Testis (tissue), 3 donors: Measurements from ENCODE around the gene CPLX4. TPM values are rescaled to one million over a fixed set of nuclear protein-coding genes. Genes with fewer than 3 reads are reported as not detected.

Experiments used
- DNase-seq: peaks from one replicate; pipeline ENCODE4 v3.0.0-alpha.2; 2019
- H3K27ac ChIP-seq, 2 donors: fragments of 200-600 bp; sonication (generic); one replicate each; pipeline ENCODE4 v1.5.1; 2019
- H3K27me3 ChIP-seq: fragments of 200-600 bp; sonication (generic); one replicate; pipeline ENCODE4 v1.5.1; 2019
- H3K36me3 ChIP-seq: fragments of 200-600 bp; sonication (generic); one replicate; pipeline ENCODE4 v1.5.1; 2017; ENCODE audit warnings: low read depth; ENCODE audit errors: missing control alignments
- H3K4me1 ChIP-seq: fragments of 200-600 bp; sonication (generic); one replicate; pipeline ENCODE4 v1.5.1; 2019
- H3K4me3 ChIP-seq, 2 donors: fragments of 200-600 bp; sonication (generic); one replicate each; pipeline ENCODE4 v1.5.1; 2017 to 2019
- H3K9me3 ChIP-seq: fragments of 200-600 bp; sonication (generic); one replicate; pipeline ENCODE4 v1.5.1; 2017
- CTCF ChIP-seq, 3 experiments: fragments of 450-650 bp in 2 of 3; fragments of 200-600 bp in 1 of 3; sonication (generic) in 1 of 3; IDR thresholded peaks; one replicate each; pipeline ENCODE4 v1.5.1; 2016 to 2019; ENCODE audit warnings: antibody characterized with exemption in 3 of 3, mild to moderate bottlenecking in 2 of 3, moderate library complexity in 1 of 3
- POLR2A ChIP-seq: fragments of 450-650 bp; IDR thresholded peaks from one replicate; pipeline ENCODE4 v1.6.1; 2017; ENCODE audit warnings: antibody characterized with exemption, mild to moderate bottlenecking, moderate library complexity
- WGBS, 2 donors: methylation state at CpG; one replicate each; pipeline ENCODE4 v1.1.5; 2018; 5-methylcytosine and 5-hydroxymethylcytosine counted together
- intact Hi-C: fragments of 100-400 bp; cut with DNase I; formaldehyde crosslinking; loops from one replicate; pipeline ENCODE4 v1.15.1; 2023; ENCODE audit warnings: low total_unique reads
- polyA plus RNA-seq: library from polyadenylated mRNA; stranded (reverse); fragments of 350-450 nt; fragmentation: Illumina TruSeq; extraction: RNeasy Lipid Tissue Mini Kit (QIAGEN cat#74804); gene quantifications from one replicate; pipeline ENCODE4 v1.2.3, GENCODE V29; 2014; ENCODE audit warnings: low read depth, low replicate concordance; ENCODE audit not compliant: insufficient read depth
- total RNA-seq, 2 donors: library from RNA; depleted of rRNA; stranded (reverse); fragments of >200 nt; gene quantifications; one replicate each; pipeline ENCODE4 v1.2.3, GENCODE V29; 2016

CPLX4 gene
- total and polyA plus RNA-seq, 3 donors from 2014 or later, result 0.26 to 0.55 (median 0.31) TPM

- no peaks in the 10 kb centered on the region for H3K9me3 ChIP-seq
- no peak for DNase-seq
- H3K4me1 ChIP-seq, result peaks cover 5% of the 10 kb centered on the region
- H3K27ac ChIP-seq, result no peak overlapping the region
- 1 to 2% methylated on average over 34 to 48 of the region's 48 CpGs for WGBS, 2 donors
- TF ChIP-seq POLR2A, result no peak
- no peak for TF ChIP-seq CTCF (IDR thresholded peaks at IDR 0.05)
- H3K27me3 ChIP-seq, result peaks cover 4% of the 10 kb centered on the region
- peak overlapping the region; percentile 18 to 27 for H3K4me3 ChIP-seq
- intact Hi-C loops, result no loop called here
- no peaks in the 10 kb centered on the region for H3K36me3 ChIP-seq
Observed at GRCh38 chr18:59273759-59274532, 44.5 kb downstream of the CPLX4 start.

- Histone ChIP-seq H3K9me3 (no peaks in the 10 kb centered on the region), H3K4me3 (peak within 1 kb of the TSS; percentile 18 to 27), H3K4me1 (peaks cover 5% of the 10 kb centered on the region), H3K27me3 (peaks cover 4% of the 10 kb centered on the region), H3K36me3 (no peaks in the 10 kb centered on the region), H3K27ac (no peak within 1 kb of the TSS)
- intact Hi-C loops, result no loop called here
- TF ChIP-seq CTCF (IDR thresholded peaks at IDR 0.05), result peak in 1 of 3 experiments; percentile 8
- no peak for TF ChIP-seq POLR2A
- peak; percentile 37 for DNase-seq
- 1 to 4% methylated on average over 44 to 45 of the region's 88 CpGs for WGBS, 2 donors
Observed at GRCh38 chr18:59272891-59273758, 45.3 kb downstream of the CPLX4 start, which contains the start of gene RAX. Gene RAX (minus strand): TSS chr18:59273454. CDS start chr18:59273206, 248 bp downstream.

GRCh38 chr18:59272221-59272888, 46.1 kb downstream of the CPLX4 start:
- Histone ChIP-seq H3K4me3 (peak overlapping the region in 1 of 2 donors; percentile 27), H3K27me3 (peaks cover 4% of the 10 kb centered on the region), H3K4me1 (peaks cover 12% of the 10 kb centered on the region), H3K27ac (no peak overlapping the region), H3K9me3 (no peaks in the 10 kb centered on the region), H3K36me3 (no peaks in the 10 kb centered on the region)
- TF ChIP-seq POLR2A (no peak), CTCF (IDR thresholded peaks at IDR 0.05) (no peak)
- 3 to 4% methylated on average over 11 to 46 of the region's 52 CpGs for WGBS, 2 donors
- intact Hi-C loops, result no loop called here
- DNase-seq, result no peak

GRCh38 chr18:59271606-59272220, 46.7 kb downstream of the CPLX4 start:
- Histone ChIP-seq H3K4me1 (peaks cover 12% of the 10 kb centered on the region), H3K9me3 (no peaks in the 10 kb centered on the region), H3K27ac (no peak overlapping the region), H3K27me3 (peaks cover 4% of the 10 kb centered on the region), H3K4me3 (no peak overlapping the region), H3K36me3 (no peaks in the 10 kb centered on the region)
- intact Hi-C loops, result no loop called here
- WGBS, 2 donors, result 12 to 15% methylated on average over 14 of the region's 14 CpGs
- DNase-seq, result no peak
- TF ChIP-seq CTCF (IDR thresholded peaks at IDR 0.05) (no peak), POLR2A (no peak)
